ENCODE results near the gene AHCYL1.
"Not testable (repeated sequence)": the region's sequence is repeated elsewhere in the genome, so short reads cannot be mapped to it uniquely, and the experiment has no call there.

Gene AHCYL1

GRCh38 chr1:109947582-109948284 lies 36.8 kb upstream of the AHCYL1 start:
- Histone ChIP-seq H3K4me3 (ENCODE audit: insufficient read length, low read depth) (no peak overlapping the region), H3K27me3 (ENCODE audit: insufficient read depth, insufficient read length) (no peaks in the 10 kb centered on the region), H3K36me3 (ENCODE audit: insufficient read depth, insufficient read length, low read length) (no peaks in the 10 kb centered on the region), H3K4me1 (ENCODE audit: insufficient read depth, insufficient read length) (no peaks in the 10 kb centered on the region), H3K9ac (ENCODE audit: insufficient read length, low read depth) (no peak overlapping the region), H3K9me3 (ENCODE audit: insufficient read depth, low read length) (no peaks in the 10 kb centered on the region)
- TF ChIP-seq SUZ12 (IDR thresholded peaks at IDR 0.05; ENCODE audit: extremely low read depth, insufficient read depth, insufficient read length), result no peak
- no peak for TF ChIP-seq YY1 (IDR thresholded peaks at IDR 0.05; ENCODE audit: insufficient read depth, insufficient read length)
- no peak for TF ChIP-seq ZNF274 (IDR thresholded peaks at IDR 0.05; ENCODE audit: low read depth, low read length)
- peak; percentile 63 for DNase-seq (ENCODE audit: low read depth, low spot score)

- H3K27me3 ChIP-seq (ENCODE audit: insufficient read depth, insufficient read length), result no peaks in the 10 kb centered on the region
- no peaks in the 10 kb centered on the region for H3K9me3 ChIP-seq (ENCODE audit: insufficient read depth, low read length)
- no peaks in the 10 kb centered on the region for H3K4me1 ChIP-seq (ENCODE audit: insufficient read depth, insufficient read length)
- no peak overlapping the region for H3K4me3 ChIP-seq (ENCODE audit: insufficient read length, low read depth)
- TF ChIP-seq YY1 (IDR thresholded peaks at IDR 0.05; ENCODE audit: insufficient read depth, insufficient read length), result no peak
- no peak for TF ChIP-seq ZNF274 (IDR thresholded peaks at IDR 0.05; ENCODE audit: low read depth, low read length)
- no peak for TF ChIP-seq SUZ12 (IDR thresholded peaks at IDR 0.05; ENCODE audit: extremely low read depth, insufficient read depth, insufficient read length)
- no peak for DNase-seq (ENCODE audit: low read depth, low spot score)
- H3K9ac ChIP-seq (ENCODE audit: insufficient read length, low read depth), result no peak overlapping the region
- no peaks in the 10 kb centered on the region for H3K36me3 ChIP-seq (ENCODE audit: insufficient read depth, insufficient read length, low read length)
Measured at GRCh38 chr1:109948285-109948630, 36.3 kb upstream of the AHCYL1 start.

- Histone ChIP-seq H3K4me1 (ENCODE audit: insufficient read depth, insufficient read length) (no peaks in the 10 kb centered on the region), H3K9me3 (ENCODE audit: insufficient read depth, low read length) (no peaks in the 10 kb centered on the region), H3K9ac (ENCODE audit: insufficient read length, low read depth) (no peak overlapping the region), H3K4me3 (ENCODE audit: insufficient read length, low read depth) (no peak overlapping the region), H3K36me3 (ENCODE audit: insufficient read depth, insufficient read length, low read length) (no peaks in the 10 kb centered on the region), H3K27me3 (ENCODE audit: insufficient read depth, insufficient read length) (no peaks in the 10 kb centered on the region)
- no peak for TF ChIP-seq ZNF274 (IDR thresholded peaks at IDR 0.05; ENCODE audit: low read depth, low read length)
- TF ChIP-seq YY1 (IDR thresholded peaks at IDR 0.05; ENCODE audit: insufficient read depth, insufficient read length), result no peak
- TF ChIP-seq SUZ12 (IDR thresholded peaks at IDR 0.05; ENCODE audit: extremely low read depth, insufficient read depth, insufficient read length), result no peak
- DNase-seq (ENCODE audit: low read depth, low spot score), result no peak
Measured at GRCh38 chr1:109950038-109950437, 34.5 kb upstream of the AHCYL1 start.

GRCh38 chr1:109950509-109950908 lies 34.1 kb upstream of the AHCYL1 start:
- TF ChIP-seq YY1 (IDR thresholded peaks at IDR 0.05; ENCODE audit: insufficient read depth, insufficient read length) (no peak), ZNF274 (IDR thresholded peaks at IDR 0.05; ENCODE audit: low read depth, low read length) (no peak), SUZ12 (IDR thresholded peaks at IDR 0.05; ENCODE audit: extremely low read depth, insufficient read depth, insufficient read length) (no peak)
- no peaks in the 10 kb centered on the region for H3K4me1 ChIP-seq (ENCODE audit: insufficient read depth, insufficient read length)
- no peak for DNase-seq (ENCODE audit: low read depth, low spot score)
- H3K36me3 ChIP-seq (ENCODE audit: insufficient read depth, insufficient read length, low read length), result no peaks in the 10 kb centered on the region
- H3K4me3 ChIP-seq (ENCODE audit: insufficient read length, low read depth), result no peak overlapping the region
- no peaks in the 10 kb centered on the region for H3K9me3 ChIP-seq (ENCODE audit: insufficient read depth, low read length)
- H3K9ac ChIP-seq (ENCODE audit: insufficient read length, low read depth), result no peak overlapping the region
- H3K27me3 ChIP-seq (ENCODE audit: insufficient read depth, insufficient read length), result no peaks in the 10 kb centered on the region

GRCh38 chr1:109951501-109951900 lies 33.1 kb upstream of the AHCYL1 start:
- not testable (repeated sequence) for H3K36me3 ChIP-seq (ENCODE audit: insufficient read depth, insufficient read length, low read length); H3K27me3 ChIP-seq (ENCODE audit: insufficient read depth, insufficient read length); H3K4me3 ChIP-seq (ENCODE audit: insufficient read length, low read depth); H3K9me3 ChIP-seq (ENCODE audit: insufficient read depth, low read length); H3K4me1 ChIP-seq (ENCODE audit: insufficient read depth, insufficient read length); DNase-seq (ENCODE audit: low read depth, low spot score); H3K9ac ChIP-seq (ENCODE audit: insufficient read length, low read depth)

GRCh38 chr1:109954041-109954512 lies 30.5 kb upstream of the AHCYL1 start:
- no peak for DNase-seq (ENCODE audit: low read depth, low spot score)
- H3K27me3 ChIP-seq (ENCODE audit: insufficient read depth, insufficient read length), result no peaks in the 10 kb centered on the region
- no peak overlapping the region for H3K9ac ChIP-seq (ENCODE audit: insufficient read length, low read depth)
- no peaks in the 10 kb centered on the region for H3K9me3 ChIP-seq (ENCODE audit: insufficient read depth, low read length)
- H3K4me1 ChIP-seq (ENCODE audit: insufficient read depth, insufficient read length), result peaks cover 3% of the 10 kb centered on the region
- H3K36me3 ChIP-seq (ENCODE audit: insufficient read depth, insufficient read length, low read length), result no peaks in the 10 kb centered on the region
- H3K4me3 ChIP-seq (ENCODE audit: insufficient read length, low read depth), result no peak overlapping the region
- no peak for TF ChIP-seq SUZ12 (IDR thresholded peaks at IDR 0.05; ENCODE audit: extremely low read depth, insufficient read depth, insufficient read length)
- TF ChIP-seq ZNF274 (IDR thresholded peaks at IDR 0.05; ENCODE audit: low read depth, low read length), result no peak
- TF ChIP-seq YY1 (IDR thresholded peaks at IDR 0.05; ENCODE audit: insufficient read depth, insufficient read length), result no peak

GRCh38 chr1:109959632-109959973 lies 25.0 kb upstream of the AHCYL1 start:
- no peak for TF ChIP-seq YY1 (IDR thresholded peaks at IDR 0.05; ENCODE audit: insufficient read depth, insufficient read length)
- no peak for TF ChIP-seq SUZ12 (IDR thresholded peaks at IDR 0.05; ENCODE audit: extremely low read depth, insufficient read depth, insufficient read length)
- no peak for TF ChIP-seq ZNF274 (IDR thresholded peaks at IDR 0.05; ENCODE audit: low read depth, low read length)
- Histone ChIP-seq H3K9me3 (ENCODE audit: insufficient read depth, low read length) (no peaks in the 10 kb centered on the region), H3K9ac (ENCODE audit: insufficient read length, low read depth) (no peak overlapping the region), H3K27me3 (ENCODE audit: insufficient read depth, insufficient read length) (no peaks in the 10 kb centered on the region), H3K4me3 (ENCODE audit: insufficient read length, low read depth) (no peak overlapping the region), H3K36me3 (ENCODE audit: insufficient read depth, insufficient read length, low read length) (no peaks in the 10 kb centered on the region), H3K4me1 (ENCODE audit: insufficient read depth, insufficient read length) (peaks cover 7% of the 10 kb centered on the region)
- no peak for DNase-seq (ENCODE audit: low read depth, low spot score)
